Neural cell (in vitro differentiated cells): ENCODE results near the gene RPA3. TPM values are rescaled to one million over a fixed set of nuclear protein-coding genes. Genes with fewer than 3 reads are reported as not detected.

ENCODE experiments used
- H2AFZ ChIP-seq: fragments of 200-600, 300-800 bp; sonication (generic), shearing (Covaris generic); 2 replicates; pipeline ENCODE4 v1.6.0; 2014; ENCODE audit warnings: low read depth, mild to moderate bottlenecking, antibody characterized with exemption, low read length, moderate library complexity
- H3F3A ChIP-seq: fragments of 200-600 bp; shearing (Covaris generic); 2 replicates; pipeline ENCODE4 v1.6.1; 2016; ENCODE audit warnings: mild to moderate bottlenecking, moderate library complexity, mixed read lengths, antibody characterized with exemption, low read length; ENCODE audit not compliant: insufficient read depth, poor library complexity, severe bottlenecking
- H3K27ac ChIP-seq: fragments of 200-600, 300-800 bp; sonication (generic), shearing (Covaris generic); 2 replicates; pipeline ENCODE4 v1.5.1; 2014; ENCODE audit warnings: mild to moderate bottlenecking, low read length, moderate library complexity
- H3K27me3 ChIP-seq: fragments of 300-800, 200-600 bp; sonication (generic), shearing (Covaris generic); 2 replicates; pipeline ENCODE4 v1.6.0; 2014; ENCODE audit warnings: mild to moderate bottlenecking, low read depth, low read length, moderate library complexity; ENCODE audit not compliant: insufficient read depth
- H3K36me3 ChIP-seq: fragments of 300-800, 200-600 bp; sonication (generic), shearing (Covaris generic); 2 replicates; pipeline ENCODE4 v1.5.1; 2014; ENCODE audit warnings: mild to moderate bottlenecking, antibody characterized with exemption, low read length, moderate library complexity; ENCODE audit not compliant: insufficient read depth
- H3K4me2 ChIP-seq: fragments of 300-800, 200-600 bp; sonication (generic), shearing (Covaris generic); 2 replicates; pipeline ENCODE4 v1.6.0; 2014; ENCODE audit warnings: mild to moderate bottlenecking, low read length
- H3K4me3 ChIP-seq: fragments of 300-800, 200-600 bp; sonication (generic), shearing (Covaris generic); 2 replicates; pipeline ENCODE4 v1.5.1; 2014; ENCODE audit warnings: mild to moderate bottlenecking, low read length, moderate library complexity
- H3K79me2 ChIP-seq: fragments of 200-600 bp; shearing (Covaris generic); replicated peaks from 2 replicates; pipeline ENCODE4 v1.6.0; 2014; ENCODE audit warnings: mild to moderate bottlenecking, low read length, moderate library complexity; ENCODE audit not compliant: insufficient read depth
- H3K9ac ChIP-seq: fragments of 300-800, 200-600 bp; sonication (generic), shearing (Covaris generic); 2 replicates; pipeline ENCODE4 v1.6.1; 2016; ENCODE audit warnings: mild to moderate bottlenecking, low read length, mixed read lengths
- H3K9me2 ChIP-seq: fragments of 200-600 bp; shearing (Covaris generic); 2 replicates; pipeline ENCODE4 v1.6.1; 2016; ENCODE audit warnings: mild to moderate bottlenecking, low read length, mixed read lengths; ENCODE audit not compliant: insufficient read depth
- H3K9me3 ChIP-seq: fragments of 200-600, 300-800 bp; sonication (generic), shearing (Covaris generic); 2 replicates; pipeline ENCODE4 v1.6.1; 2016; ENCODE audit warnings: mild to moderate bottlenecking, mixed run types, low read length, moderate library complexity, mixed read lengths
- H4K20me1 ChIP-seq: fragments of 200-600 bp; shearing (Covaris generic); 2 replicates; pipeline ENCODE4 v1.6.1; 2016; ENCODE audit warnings: mild to moderate bottlenecking, mixed run types; ENCODE audit not compliant: insufficient read depth
- CTCF ChIP-seq: fragments of 450-650 bp; IDR thresholded peaks from 2 replicates; pipeline ENCODE4 v1.5.1; 2014; ENCODE audit warnings: antibody characterized with exemption, mild to moderate bottlenecking, moderate library complexity; ENCODE audit not compliant: poor library complexity, severe bottlenecking
- EP300 ChIP-seq: fragments of 450-650 bp; conservative IDR thresholded peaks from 2 replicates; pipeline ENCODE4 v1.6.1; 2014; ENCODE audit warnings: antibody characterized with exemption, mild to moderate bottlenecking, moderate library complexity; ENCODE audit not compliant: poor library complexity, severe bottlenecking
- EZH2 ChIP-seq: fragments of 200-600, 300-800 bp; shearing (Covaris generic), sonication (generic); IDR thresholded peaks from 2 replicates; pipeline ENCODE4 v1.6.1; 2014; ENCODE audit warnings: antibody characterized with exemption, low read length, borderline replicate concordance, mild to moderate bottlenecking; ENCODE audit not compliant: insufficient read depth, poor library complexity, severe bottlenecking
- MXI1 ChIP-seq: fragments of 450-650 bp; conservative IDR thresholded peaks from 2 replicates; pipeline ENCODE4 v1.6.1; 2014; ENCODE audit warnings: antibody characterized with exemption, mild to moderate bottlenecking; ENCODE audit not compliant: poor library complexity, severe bottlenecking
- POLR2AphosphoS5 ChIP-seq: IDR thresholded peaks from 2 replicates; pipeline ENCODE4 v1.6.1; 2012
- RAD21 ChIP-seq: fragments of 450-650 bp; conservative IDR thresholded peaks from 2 replicates; pipeline ENCODE4 v1.6.1; 2014; ENCODE audit warnings: antibody characterized with exemption, mild to moderate bottlenecking, moderate library complexity
- SMC3 ChIP-seq: fragments of 450-650 bp; conservative IDR thresholded peaks from 2 replicates; pipeline ENCODE4 v1.6.1; 2014; ENCODE audit warnings: antibody characterized with exemption, mild to moderate bottlenecking, moderate library complexity; ENCODE audit not compliant: poor library complexity
- TAF1 ChIP-seq: IDR thresholded peaks from 2 replicates; pipeline ENCODE4 v1.6.1; 2012; ENCODE audit warnings: low read depth
- polyA plus RNA-seq: library from polyadenylated mRNA; depleted of rRNA; stranded (reverse); fragments of >200 nt; gene quantifications from 2 replicates; pipeline ENCODE4 v1.2.3, GENCODE V29; 2014
- TF ChIP-seq, protein P1 (sequence below): IDR thresholded peaks from 2 replicates; pipeline ENCODE4 v1.6.1; 2012; ENCODE audit warnings: borderline replicate concordance

Gene RPA3
- polyA plus RNA-seq, 1 donor from 2014 or later = 50.1 TPM

DNA sequence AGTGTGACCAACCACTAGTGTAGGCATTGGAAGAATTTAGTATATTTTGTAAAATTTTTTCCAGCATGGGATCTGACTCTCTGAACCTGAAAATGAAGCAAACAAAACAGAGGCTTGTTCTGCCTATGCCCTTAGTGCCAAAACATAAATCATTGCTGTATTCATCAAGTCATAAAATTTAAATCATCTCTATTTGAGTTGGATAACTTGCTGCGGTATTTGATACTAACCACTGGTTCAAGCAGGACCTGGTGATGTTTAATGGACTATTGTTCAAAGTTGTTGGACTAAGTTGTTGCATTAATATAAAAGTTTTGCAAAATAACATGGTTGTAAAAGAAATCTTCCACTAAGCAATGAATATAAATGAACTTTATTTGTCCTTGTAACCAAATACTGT, 19.8 kb upstream of the RPA3 start:
- Histone ChIP-seq H3K27me3 (no peaks in the 10 kb centered on the region), H3K4me2 (no peak overlapping the region), H3K4me3 (no peak overlapping the region), H3K27ac (no peak overlapping the region), H3K79me2 (no peaks in the 10 kb centered on the region), H4K20me1 (no peaks in the 10 kb centered on the region), H3F3A (peaks cover 6% of the 10 kb centered on the region), H2AFZ (no peak overlapping the region), H3K9ac (no peak overlapping the region), H3K9me2 (no peaks in the 10 kb centered on the region), H3K36me3 (no peaks in the 10 kb centered on the region), H3K9me3 (no peaks in the 10 kb centered on the region)
- TF ChIP-seq EZH2 = no peak
- no peak for TF ChIP-seq EP300
- TF ChIP-seq, protein P1, sequence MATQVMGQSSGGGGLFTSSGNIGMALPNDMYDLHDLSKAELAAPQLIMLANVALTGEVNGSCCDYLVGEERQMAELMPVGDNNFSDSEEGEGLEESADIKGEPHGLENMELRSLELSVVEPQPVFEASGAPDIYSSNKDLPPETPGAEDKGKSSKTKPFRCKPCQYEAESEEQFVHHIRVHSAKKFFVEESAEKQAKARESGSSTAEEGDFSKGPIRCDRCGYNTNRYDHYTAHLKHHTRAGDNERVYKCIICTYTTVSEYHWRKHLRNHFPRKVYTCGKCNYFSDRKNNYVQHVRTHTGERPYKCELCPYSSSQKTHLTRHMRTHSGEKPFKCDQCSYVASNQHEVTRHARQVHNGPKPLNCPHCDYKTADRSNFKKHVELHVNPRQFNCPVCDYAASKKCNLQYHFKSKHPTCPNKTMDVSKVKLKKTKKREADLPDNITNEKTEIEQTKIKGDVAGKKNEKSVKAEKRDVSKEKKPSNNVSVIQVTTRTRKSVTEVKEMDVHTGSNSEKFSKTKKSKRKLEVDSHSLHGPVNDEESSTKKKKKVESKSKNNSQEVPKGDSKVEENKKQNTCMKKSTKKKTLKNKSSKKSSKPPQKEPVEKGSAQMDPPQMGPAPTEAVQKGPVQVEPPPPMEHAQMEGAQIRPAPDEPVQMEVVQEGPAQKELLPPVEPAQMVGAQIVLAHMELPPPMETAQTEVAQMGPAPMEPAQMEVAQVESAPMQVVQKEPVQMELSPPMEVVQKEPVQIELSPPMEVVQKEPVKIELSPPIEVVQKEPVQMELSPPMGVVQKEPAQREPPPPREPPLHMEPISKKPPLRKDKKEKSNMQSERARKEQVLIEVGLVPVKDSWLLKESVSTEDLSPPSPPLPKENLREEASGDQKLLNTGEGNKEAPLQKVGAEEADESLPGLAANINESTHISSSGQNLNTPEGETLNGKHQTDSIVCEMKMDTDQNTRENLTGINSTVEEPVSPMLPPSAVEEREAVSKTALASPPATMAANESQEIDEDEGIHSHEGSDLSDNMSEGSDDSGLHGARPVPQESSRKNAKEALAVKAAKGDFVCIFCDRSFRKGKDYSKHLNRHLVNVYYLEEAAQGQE = no peak
- TF ChIP-seq CTCF = no peak
- TF ChIP-seq POLR2AphosphoS5 = no peak
- TF ChIP-seq SMC3 = no peak
- no peak for TF ChIP-seq MXI1
- TF ChIP-seq TAF1 = no peak
- no peak for TF ChIP-seq RAD21

GRCh38 chr7:7737674-7738073, 19.3 kb upstream of the RPA3 start:
- H3K4me3 ChIP-seq = no peak overlapping the region
- no peaks in the 10 kb centered on the region for H3K27me3 ChIP-seq
- H2AFZ ChIP-seq = no peak overlapping the region
- H3K79me2 ChIP-seq = no peaks in the 10 kb centered on the region
- H3K27ac ChIP-seq = no peak overlapping the region
- H4K20me1 ChIP-seq = no peaks in the 10 kb centered on the region
- TF ChIP-seq MXI1 = no peak
- no peak for TF ChIP-seq TAF1
- no peak for TF ChIP-seq SMC3
- TF ChIP-seq RAD21 = no peak
- TF ChIP-seq, protein P1 = no peak
- TF ChIP-seq CTCF = no peak
- no peak for TF ChIP-seq EP300
- TF ChIP-seq EZH2 = no peak
- no peak for TF ChIP-seq POLR2AphosphoS5
- H3K9me3 ChIP-seq = no peaks in the 10 kb centered on the region
- no peak overlapping the region for H3K4me2 ChIP-seq
- no peaks in the 10 kb centered on the region for H3K9me2 ChIP-seq
- no peaks in the 10 kb centered on the region for H3K36me3 ChIP-seq
- peaks cover 6% of the 10 kb centered on the region for H3F3A ChIP-seq
- H3K9ac ChIP-seq = no peak overlapping the region
